HepG2 (cell line): ENCODE measurements around the gene CCDC142. TPM values are rescaled to one million over a fixed set of nuclear protein-coding genes. Genes with fewer than 3 reads are reported as not detected.
A peak's percentile ranks its signal among the peaks of the same experiment; 100 is the strongest.

Experiments
- ARID2 ChIP-seq: sonication (generic); formaldehyde crosslinking; IDR thresholded peaks from 2 replicates; pipeline ENCODE4 v1.8.1; 2022; ENCODE audit warnings: mild to moderate bottlenecking, missing genetic modification reagents, borderline replicate concordance
- BATF2 ChIP-seq: sonication (generic); formaldehyde crosslinking; IDR thresholded peaks from 2 replicates; pipeline ENCODE4 v1.8.0; 2022; ENCODE audit warnings: mild to moderate bottlenecking, missing genetic modification reagents, moderate library complexity
- DBP ChIP-seq: sonication (generic); formaldehyde crosslinking; IDR thresholded peaks from 2 replicates; pipeline ENCODE4 v1.4.0; 2020; ENCODE audit warnings: missing genetic modification reagents; ENCODE audit errors: not compliant biosample characterization
- GPBP1L1 ChIP-seq: sonication (generic); formaldehyde crosslinking; IDR thresholded peaks from 2 replicates; pipeline ENCODE4 v1.5.0; 2020; ENCODE audit warnings: mild to moderate bottlenecking, missing genetic modification reagents
- GZF1 ChIP-seq: sonication (generic); formaldehyde crosslinking; IDR thresholded peaks from 2 replicates; pipeline ENCODE4 v1.5.1; 2020; ENCODE audit warnings: mild to moderate bottlenecking, missing genetic modification reagents
- NBN ChIP-seq: fragments of 450-650 bp; conservative IDR thresholded peaks from 2 replicates; pipeline ENCODE4 v1.6.1; 2017
- NFAT5 ChIP-seq: sonication (generic); formaldehyde crosslinking; IDR thresholded peaks from 2 replicates; pipeline ENCODE4 v1.4.0; 2020; ENCODE audit warnings: missing genetic modification reagents
- RBM39 ChIP-seq: fragments of 200-400 bp; formaldehyde crosslinking; IDR thresholded peaks from one replicate; pipeline ENCODE4 v1.6.1; 2018; ENCODE audit warnings: antibody characterized with exemption, mild to moderate bottlenecking, low read depth, low read length; ENCODE audit not compliant: poor library complexity, severe bottlenecking
- SAP130 ChIP-seq: IDR thresholded peaks from 2 replicates; pipeline ENCODE4 v1.6.1; 2016; ENCODE audit warnings: low read depth
- SMAD3 ChIP-seq: sonication (generic); formaldehyde crosslinking; IDR thresholded peaks from 2 replicates; pipeline ENCODE4 v1.4.0; 2020; ENCODE audit warnings: missing genetic modification reagents
- ZBTB2 ChIP-seq: sonication (generic); formaldehyde crosslinking; IDR thresholded peaks from 2 replicates; pipeline ENCODE4 v1.8.0; 2022; ENCODE audit warnings: low read depth, missing genetic modification reagents
- ZNF12 ChIP-seq: sonication (generic); formaldehyde crosslinking; IDR thresholded peaks from 2 replicates; pipeline ENCODE4 v1.5.0; 2020; ENCODE audit warnings: missing genetic modification reagents
- ZNF274 ChIP-seq: sonication (generic); formaldehyde crosslinking; IDR thresholded peaks from 2 replicates; pipeline ENCODE4 v1.5.1; 2020; ENCODE audit warnings: mild to moderate bottlenecking, missing genetic modification reagents
- ZNF34 ChIP-seq: sonication (generic); formaldehyde crosslinking; IDR thresholded peaks from 2 replicates; pipeline ENCODE4 v1.4.0; 2020; ENCODE audit warnings: mild to moderate bottlenecking, missing genetic modification reagents, borderline replicate concordance
- ZNF547 ChIP-seq: sonication (generic); formaldehyde crosslinking; IDR thresholded peaks from 2 replicates; pipeline ENCODE4 v1.5.1; 2020; ENCODE audit warnings: mild to moderate bottlenecking, missing genetic modification reagents
- ZNF562 ChIP-seq: sonication (generic); formaldehyde crosslinking; IDR thresholded peaks from 2 replicates; pipeline ENCODE4 v1.8.0; 2022; ENCODE audit warnings: missing genetic modification reagents, borderline replicate concordance
- ZNF644 ChIP-seq: IDR thresholded peaks from 2 replicates; pipeline ENCODE4 v1.6.1; 2016; ENCODE audit warnings: low read depth
- ZNF75D ChIP-seq: sonication (generic); formaldehyde crosslinking; IDR thresholded peaks from 2 replicates; pipeline ENCODE4 v1.8.1; 2023; ENCODE audit warnings: missing genetic modification reagents, mild to moderate bottlenecking, borderline replicate concordance
- polyA plus RNA-seq, 8 experiments: library from polyadenylated mRNA; depleted of rRNA in 3 of 8; stranded (reverse) in 7 of 8; unstranded in 1 of 8; fragments of >200 nt; fragmentation: Illumina TruSeq in 4 of 8; extraction: Trizol in 4 of 8; gene quantifications; 2 replicates each; pipeline versions ENCODE4 v1.2.1 to v1.2.3, GENCODE V29; 2011 to 2016; ENCODE audit warnings: low read depth in 4 of 8, missing spikeins in 1 of 8, mixed read lengths in 1 of 8; ENCODE audit not compliant: insufficient read depth in 1 of 8
- total RNA-seq, 5 experiments: library from RNA; depleted of rRNA; stranded (reverse); fragments of >200 nt; fragmentation: Illumina TruSeq; extraction: Trizol; gene quantifications; 2 replicates each; pipeline ENCODE4 v1.2.3, GENCODE V29; 2016; ENCODE audit warnings: low read depth in 1 of 5

CCDC142 gene
- total and polyA plus RNA-seq, 2 of the 13 experiments (the other 11 are each of a cell fraction or from before 2014, with no cell fraction given) = 14.7 to 30.4 TPM

- TF ChIP-seq GPBP1L1 (CRISPR knock-in tag) (no peak), ZBTB2 (0 out of 2 replicates have a peak, but pooled peaks have one; percentile 21), DBP (CRISPR knock-in tag) (no peak), ZNF562 (CRISPR knock-in tag) (no peak), NBN (no peak), ZNF75D (CRISPR knock-in tag) (peak; percentile 77; the same call in 1 of the 2 replicates), ZNF644 (CRISPR knock-in tag) (no peak), BATF2 (CRISPR knock-in tag) (peak; percentile 76), SMAD3 (CRISPR knock-in tag) (peak; percentile 87; the same call in 1 of the 2 replicates), RBM39 (peak; percentile 82), ZNF12 (peak; percentile 62; the same call in 1 of the 2 replicates), ZNF34 (CRISPR knock-in tag) (peak; percentile 80; the same call in 1 of the 2 replicates), ARID2 (peak; percentile 22; the same call in 1 of the 2 replicates), GZF1 (CRISPR knock-in tag) (peak; percentile 92), SAP130 (peak; percentile 91), NFAT5 (CRISPR knock-in tag) (peak; percentile 60; the same call in 1 of the 2 replicates), ZNF274 (CRISPR knock-in tag) (peak; percentile 70), ZNF547 (CRISPR knock-in tag) (peak; percentile 92)
Observed at GRCh38 chr2:74440378-74441169, 42.2 kb downstream of the CCDC142 start (continued).
